ENCODE measurements around the gene ZBTB32. TPM values are rescaled to one million over a fixed set of nuclear protein-coding genes. Genes with fewer than 3 reads are reported as not detected.

ZBTB32 gene
- total RNA-seq, 1 experiment from 2014 or later: not detected

DNA sequence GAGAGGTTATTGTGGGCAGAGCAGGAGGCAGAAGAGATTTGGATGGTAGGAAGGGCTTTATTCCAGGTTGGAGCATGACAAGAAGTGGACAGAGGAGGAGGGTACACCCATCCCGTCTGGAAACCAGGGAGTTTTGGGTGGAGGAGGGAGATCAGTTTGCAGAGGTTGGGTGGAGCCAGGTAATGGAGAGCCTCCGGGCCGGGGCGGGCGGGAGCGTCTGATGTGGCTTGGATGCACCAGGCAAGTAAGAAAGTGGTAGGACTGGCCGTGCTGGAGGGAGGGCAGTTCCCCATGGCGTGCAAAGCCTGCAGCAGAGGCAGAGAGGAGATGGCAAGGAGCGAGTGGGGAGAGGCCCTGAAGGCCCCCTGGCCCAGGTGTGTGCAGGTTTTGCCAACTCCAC, 27.0 kb downstream of the ZBTB32 start:
- Histone ChIP-seq H3K36me3 (ENCODE audit: low read depth, low read length) (peaks cover 2% of the 10 kb centered on the region; the same call in 1 of the 2 replicates), H3K27me3 (ENCODE audit: low read length) (no peaks in the 10 kb centered on the region), H2AFZ (ENCODE audit: low read length) (no peak overlapping the region), H4K20me1 (ENCODE audit: low read length) (no peaks in the 10 kb centered on the region), H3K9me2 (replicated peaks; ENCODE audit: low read length) (no peaks in the 10 kb centered on the region), H3F3A (ENCODE audit: low read length, unreplicated experiment) (no peaks in the 10 kb centered on the region), H3K79me2 (ENCODE audit: low read length) (no peaks in the 10 kb centered on the region), H3K9me3 (ENCODE audit: low read length) (no peaks in the 10 kb centered on the region), H3K4me3 (ENCODE audit: low read length) (no peak overlapping the region), H3K4me2 (ENCODE audit: low read length) (no peak overlapping the region), H3K9ac (ENCODE audit: low read length) (no peak overlapping the region), H3K27ac (ENCODE audit: low read length) (no peak overlapping the region), H3K4me1 (ENCODE audit: insufficient read depth, low read length) (no peaks in the 10 kb centered on the region)
- intact Hi-C loops (cut with micrococcal nuclease): no loop called here
- no peak for TF ChIP-seq EZH2 (IDR thresholded peaks at IDR 0.05; ENCODE audit: low read length, unreplicated experiment)
- TF ChIP-seq, protein P1, sequence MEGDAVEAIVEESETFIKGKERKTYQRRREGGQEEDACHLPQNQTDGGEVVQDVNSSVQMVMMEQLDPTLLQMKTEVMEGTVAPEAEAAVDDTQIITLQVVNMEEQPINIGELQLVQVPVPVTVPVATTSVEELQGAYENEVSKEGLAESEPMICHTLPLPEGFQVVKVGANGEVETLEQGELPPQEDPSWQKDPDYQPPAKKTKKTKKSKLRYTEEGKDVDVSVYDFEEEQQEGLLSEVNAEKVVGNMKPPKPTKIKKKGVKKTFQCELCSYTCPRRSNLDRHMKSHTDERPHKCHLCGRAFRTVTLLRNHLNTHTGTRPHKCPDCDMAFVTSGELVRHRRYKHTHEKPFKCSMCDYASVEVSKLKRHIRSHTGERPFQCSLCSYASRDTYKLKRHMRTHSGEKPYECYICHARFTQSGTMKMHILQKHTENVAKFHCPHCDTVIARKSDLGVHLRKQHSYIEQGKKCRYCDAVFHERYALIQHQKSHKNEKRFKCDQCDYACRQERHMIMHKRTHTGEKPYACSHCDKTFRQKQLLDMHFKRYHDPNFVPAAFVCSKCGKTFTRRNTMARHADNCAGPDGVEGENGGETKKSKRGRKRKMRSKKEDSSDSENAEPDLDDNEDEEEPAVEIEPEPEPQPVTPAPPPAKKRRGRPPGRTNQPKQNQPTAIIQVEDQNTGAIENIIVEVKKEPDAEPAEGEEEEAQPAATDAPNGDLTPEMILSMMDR (conservative IDR thresholded peaks at IDR 0.05; ENCODE audit: low read depth, low read length): no peak
- TF ChIP-seq EZH2phosphoT487 (IDR thresholded peaks at IDR 0.05; ENCODE audit: borderline replicate concordance, low read length): no peak
- CTCF ChIA-PET: no interaction called here
- DNase-seq: peak; percentile 2
- no TSS peak for BruUV-seq (replicated peaks)
- ATAC-seq: no peak
- POLR2A ChIA-PET (ENCODE audit: unreplicated experiment): no interaction called here

DNA sequence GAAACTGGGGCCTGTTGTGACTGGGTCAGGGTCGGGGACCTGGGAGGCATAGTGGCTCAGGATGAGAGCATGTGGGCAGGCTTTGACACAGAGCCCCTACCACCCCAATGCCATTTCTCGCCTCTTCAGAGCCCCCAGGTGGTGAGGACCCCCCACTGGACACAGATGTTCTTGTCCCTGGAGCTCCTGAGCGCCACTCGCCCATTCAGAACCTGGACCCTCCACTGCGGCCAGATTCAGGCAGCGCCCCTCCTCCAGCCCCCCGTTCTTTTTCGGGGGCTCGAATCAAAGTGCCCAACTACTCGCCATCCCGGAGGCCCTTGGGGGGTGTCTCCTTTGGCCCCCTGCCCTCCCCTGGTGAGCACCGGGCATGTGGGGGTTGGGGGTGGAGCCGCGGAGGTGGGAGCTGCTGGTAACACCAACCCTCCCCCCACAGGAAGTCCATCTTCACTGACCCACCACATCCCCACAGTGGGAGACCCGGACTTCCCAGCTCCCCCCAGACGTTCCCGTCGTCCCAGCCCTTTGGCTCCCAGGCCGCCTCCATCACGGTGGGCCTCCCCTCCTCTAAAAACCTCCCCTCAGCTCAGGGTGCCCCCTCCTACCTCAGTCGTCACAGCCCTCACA, 27.5 kb downstream of the ZBTB32 start:
- Histone ChIP-seq H3K79me2 (ENCODE audit: low read length) (no peaks in the 10 kb centered on the region), H3K27ac (ENCODE audit: low read length) (no peak overlapping the region), H3K36me3 (ENCODE audit: low read depth, low read length) (no peaks in the 10 kb centered on the region; the same call in 1 of the 2 replicates), H3K4me1 (ENCODE audit: insufficient read depth, low read length) (no peaks in the 10 kb centered on the region), H3K9me3 (ENCODE audit: low read length) (no peaks in the 10 kb centered on the region), H4K20me1 (ENCODE audit: low read length) (no peaks in the 10 kb centered on the region), H3K27me3 (ENCODE audit: low read length) (no peaks in the 10 kb centered on the region), H3K9me2 (replicated peaks; ENCODE audit: low read length) (no peaks in the 10 kb centered on the region), H2AFZ (ENCODE audit: low read length) (no peak overlapping the region), H3K4me3 (ENCODE audit: low read length) (no peak overlapping the region), H3K4me2 (ENCODE audit: low read length) (no peak overlapping the region), H3K9ac (ENCODE audit: low read length) (no peak overlapping the region), H3F3A (ENCODE audit: low read length, unreplicated experiment) (no peaks in the 10 kb centered on the region)
- ATAC-seq (no peak), DNase-seq (no peak)
- POLR2A ChIA-PET (ENCODE audit: unreplicated experiment): no interaction called here
- TF ChIP-seq EZH2 (IDR thresholded peaks at IDR 0.05; ENCODE audit: low read length, unreplicated experiment) (no peak), EZH2phosphoT487 (IDR thresholded peaks at IDR 0.05; ENCODE audit: borderline replicate concordance, low read length) (no peak)
- TF ChIP-seq, protein P1 (conservative IDR thresholded peaks at IDR 0.05; ENCODE audit: low read depth, low read length): no peak
- BruUV-seq (replicated peaks): no TSS peak
- CTCF ChIA-PET: no interaction called here
- intact Hi-C loops (cut with micrococcal nuclease): no loop called here

DNA sequence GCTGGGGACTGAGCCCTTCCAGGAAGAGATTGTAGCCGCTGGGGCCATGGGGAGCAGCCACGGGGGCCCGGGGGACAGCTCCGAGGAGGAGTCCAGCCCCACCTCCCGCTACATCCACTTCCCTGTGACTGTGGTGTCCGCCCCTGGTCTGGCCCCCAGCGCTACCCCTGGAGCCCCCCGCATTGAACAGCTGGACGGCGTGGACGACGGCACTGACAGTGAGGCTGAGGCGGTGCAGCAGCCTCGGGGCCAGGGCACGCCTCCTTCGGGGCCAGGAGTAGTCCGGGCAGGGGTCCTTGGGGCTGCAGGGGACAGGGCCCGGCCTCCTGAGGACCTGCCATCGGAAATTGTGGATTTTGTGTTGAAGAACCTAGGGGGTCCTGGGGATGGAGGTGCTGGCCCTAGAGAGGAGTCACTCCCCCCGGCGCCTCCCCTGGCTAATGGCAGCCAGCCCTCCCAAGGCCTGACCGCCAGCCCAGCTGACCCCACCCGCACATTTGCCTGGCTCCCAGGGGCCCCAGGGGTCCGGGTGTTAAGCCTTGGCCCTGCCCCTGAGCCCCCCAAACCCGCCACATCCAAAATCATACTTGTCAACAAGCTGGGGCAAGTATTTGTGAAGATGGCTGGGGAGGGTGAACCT, 28.3 kb downstream of the ZBTB32 start:
- POLR2A ChIA-PET (ENCODE audit: unreplicated experiment): no interaction called here
- TSS peak; percentile 10 for BruUV-seq (replicated peaks)
- TF ChIP-seq EZH2 (IDR thresholded peaks at IDR 0.05; ENCODE audit: low read length, unreplicated experiment): no peak
- TF ChIP-seq, protein P1 (conservative IDR thresholded peaks at IDR 0.05; ENCODE audit: low read depth, low read length): no peak
- no peak for TF ChIP-seq EZH2phosphoT487 (IDR thresholded peaks at IDR 0.05; ENCODE audit: borderline replicate concordance, low read length)
- Histone ChIP-seq H2AFZ (ENCODE audit: low read length) (no peak overlapping the region), H3K27ac (ENCODE audit: low read length) (no peak overlapping the region), H3K4me1 (ENCODE audit: insufficient read depth, low read length) (no peaks in the 10 kb centered on the region), H3K9me2 (replicated peaks; ENCODE audit: low read length) (no peaks in the 10 kb centered on the region), H3K36me3 (ENCODE audit: low read depth, low read length) (no peaks in the 10 kb centered on the region; the same call in 1 of the 2 replicates), H3K9ac (ENCODE audit: low read length) (no peak overlapping the region), H3K27me3 (ENCODE audit: low read length) (no peaks in the 10 kb centered on the region), H3K79me2 (ENCODE audit: low read length) (no peaks in the 10 kb centered on the region), H3K4me2 (ENCODE audit: low read length) (no peak overlapping the region), H3K9me3 (ENCODE audit: low read length) (no peaks in the 10 kb centered on the region), H4K20me1 (ENCODE audit: low read length) (no peaks in the 10 kb centered on the region), H3K4me3 (ENCODE audit: low read length) (no peak overlapping the region), H3F3A (ENCODE audit: low read length, unreplicated experiment) (no peaks in the 10 kb centered on the region)
- CTCF ChIA-PET: no interaction called here
- ATAC-seq (no peak), DNase-seq (no peak)
- intact Hi-C loops (cut with micrococcal nuclease): no loop called here
